Measurements from ENCODE around the gene MEIS1. TPM values are rescaled to one million over a fixed set of nuclear protein-coding genes. Genes with fewer than 3 reads are reported as not detected.

MEIS1 gene
- total and polyA plus RNA-seq, 12 donors, result 24.8 to 63.8 (median 38.6) TPM

- TF ChIP-seq CTCF (IDR thresholded peaks at IDR 0.05), result no peak
- ATAC-seq, result no peak
- intact Hi-C loops (cut with DNase I), result loop anchor here in 3 of 10 donors (5.0 to 10.0 kb wide), 3 partner anchors 34 to 876 kb away; no protein-coding TSS in a partner anchor
- H3K27ac ChIP-seq, result no peak overlapping the region
- H3K9me3 ChIP-seq, result no peaks in the 10 kb centered on the region
- WGBS, 2 donors, result 90 to 91% methylated on average over 3 of the region's 3 CpGs
- peaks cover 0 to 37% (median 0%) of the 10 kb centered on the region in 7 donors for H3K27me3 ChIP-seq
- no peak for DNase-seq
- peaks cover 0 to 16% (median 0%) of the 10 kb centered on the region in 9 donors for H3K36me3 ChIP-seq
- no peak overlapping the region for H3K4me3 ChIP-seq
- H3K4me1 ChIP-seq, result peaks cover 0 to 26% (median 8%) of the 10 kb centered on the region in 9 donors
These were observed 13.4 kb downstream of the MEIS1 start for GRCh38 chr2:66448136-66448991.

- H3K4me1 ChIP-seq, result peaks cover 0 to 23% (median 6%) of the 10 kb centered on the region in 9 donors
- ATAC-seq (no peak), DNase-seq (no peak)
- H3K9me3 ChIP-seq, result no peaks in the 10 kb centered on the region
- H3K4me3 ChIP-seq, result no peak overlapping the region
- intact Hi-C loops (cut with DNase I), result no loop called here
- H3K27me3 ChIP-seq, result no peaks in the 10 kb centered on the region
- TF ChIP-seq CTCF (IDR thresholded peaks at IDR 0.05), result no peak
- peaks cover 0 to 28% (median 0%) of the 10 kb centered on the region in 9 donors for H3K36me3 ChIP-seq
- no peak overlapping the region for H3K27ac ChIP-seq
These were observed 17.3 kb downstream of the MEIS1 start for GRCh38 chr2:66452214-66452613.

- DNase-seq, result no peak
- TF ChIP-seq CTCF (IDR thresholded peaks at IDR 0.05), result no peak
- no peaks in the 10 kb centered on the region for H3K9me3 ChIP-seq
- 90 to 93% methylated on average over 2 of the region's 2 CpGs for WGBS, 2 donors
- H3K4me3 ChIP-seq, result no peak overlapping the region
- peaks cover 0 to 21% (median 6%) of the 10 kb centered on the region in 9 donors for H3K4me1 ChIP-seq
- H3K27me3 ChIP-seq, result no peaks in the 10 kb centered on the region
- intact Hi-C loops (cut with DNase I), result no loop called here
- ATAC-seq, result no peak
- H3K27ac ChIP-seq, result no peak overlapping the region
- peaks cover 0 to 35% (median 0%) of the 10 kb centered on the region in 9 donors for H3K36me3 ChIP-seq
These were observed 18.0 kb downstream of the MEIS1 start for GRCh38 chr2:66452917-66453316.

- DNase-seq (no peak), ATAC-seq (peak in 2 of 8 donors; percentile 47 to 70)
- TF ChIP-seq CTCF (IDR thresholded peaks at IDR 0.05), result no peak
- Histone ChIP-seq H3K9me3 (no peaks in the 10 kb centered on the region), H3K27me3 (no peaks in the 10 kb centered on the region), H3K4me3 (no peak overlapping the region), H3K27ac (no peak overlapping the region), H3K36me3 (peaks cover 0 to 43% (median 0%) of the 10 kb centered on the region in 9 donors), H3K4me1 (peaks cover 0 to 24% (median 6%) of the 10 kb centered on the region in 9 donors)
- 78 to 80% methylated on average over 2 of the region's 2 CpGs for WGBS, 2 donors
- intact Hi-C loops (cut with DNase I), result no loop called here
These were observed 20.6 kb downstream of the MEIS1 start for GRCh38 chr2:66455490-66455889.
